Cerebellar nuclear complex (tissue), 1 donor: ENCODE measurements around the gene CACFD1.

Experiments
- DNase-seq, 2 experiments: peaks; one replicate each; lab custom pipeline; 2025; lab: John Stamatoyannopoulos, UW

Gene CACFD1

DNA sequence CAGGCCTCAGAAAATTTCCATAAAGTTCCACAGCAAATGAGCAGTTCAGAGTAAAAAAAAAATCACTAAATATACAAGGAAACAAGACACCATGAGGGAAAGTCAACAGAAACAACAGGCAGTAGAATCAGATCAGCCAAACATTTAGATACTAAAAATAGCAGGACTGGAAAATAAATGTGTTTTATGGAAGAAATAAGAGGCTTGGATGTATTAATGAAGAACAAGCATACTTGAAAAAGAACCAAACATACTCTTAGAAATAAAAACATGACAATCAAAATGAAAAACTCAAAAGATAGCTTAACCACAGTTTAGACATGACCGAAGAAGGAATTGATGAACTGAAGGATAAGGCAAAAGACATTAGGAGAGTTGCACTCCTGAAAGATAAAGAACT is 42.3 kb downstream of the CACFD1 start:
- no peak for DNase-seq

DNA sequence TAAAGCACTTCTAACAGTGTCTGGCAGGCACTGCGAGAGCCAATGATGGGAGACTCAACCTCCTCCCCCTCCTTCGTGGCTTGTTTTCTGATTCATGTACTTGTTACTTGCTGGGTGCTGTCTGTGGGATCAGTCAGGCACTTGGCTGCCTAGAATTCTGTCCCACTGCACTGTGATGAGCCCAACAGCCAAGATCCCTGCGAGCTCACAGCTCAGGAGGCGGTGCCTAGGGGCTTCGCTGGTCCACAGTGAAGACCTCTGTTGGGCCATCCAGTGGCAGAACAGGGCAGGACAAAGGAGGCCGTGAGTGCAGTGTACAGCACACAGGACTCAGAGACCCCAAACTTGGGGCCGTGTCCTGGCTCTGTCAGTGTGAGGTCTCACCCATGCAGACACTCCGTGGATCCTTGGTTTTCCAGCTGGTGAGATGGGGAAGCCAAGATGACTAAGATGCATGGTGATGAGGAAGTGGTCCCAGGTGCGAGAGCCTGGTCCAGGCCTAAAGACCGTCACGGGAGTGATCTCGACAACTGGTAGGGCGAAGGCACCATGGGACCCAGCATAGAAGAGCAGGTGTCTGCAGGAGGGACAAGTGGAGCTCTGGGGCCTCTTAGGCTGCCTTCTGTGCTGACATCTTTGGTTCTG is 45.5 kb downstream of the CACFD1 start:
- DNase-seq = no peak

DNA sequence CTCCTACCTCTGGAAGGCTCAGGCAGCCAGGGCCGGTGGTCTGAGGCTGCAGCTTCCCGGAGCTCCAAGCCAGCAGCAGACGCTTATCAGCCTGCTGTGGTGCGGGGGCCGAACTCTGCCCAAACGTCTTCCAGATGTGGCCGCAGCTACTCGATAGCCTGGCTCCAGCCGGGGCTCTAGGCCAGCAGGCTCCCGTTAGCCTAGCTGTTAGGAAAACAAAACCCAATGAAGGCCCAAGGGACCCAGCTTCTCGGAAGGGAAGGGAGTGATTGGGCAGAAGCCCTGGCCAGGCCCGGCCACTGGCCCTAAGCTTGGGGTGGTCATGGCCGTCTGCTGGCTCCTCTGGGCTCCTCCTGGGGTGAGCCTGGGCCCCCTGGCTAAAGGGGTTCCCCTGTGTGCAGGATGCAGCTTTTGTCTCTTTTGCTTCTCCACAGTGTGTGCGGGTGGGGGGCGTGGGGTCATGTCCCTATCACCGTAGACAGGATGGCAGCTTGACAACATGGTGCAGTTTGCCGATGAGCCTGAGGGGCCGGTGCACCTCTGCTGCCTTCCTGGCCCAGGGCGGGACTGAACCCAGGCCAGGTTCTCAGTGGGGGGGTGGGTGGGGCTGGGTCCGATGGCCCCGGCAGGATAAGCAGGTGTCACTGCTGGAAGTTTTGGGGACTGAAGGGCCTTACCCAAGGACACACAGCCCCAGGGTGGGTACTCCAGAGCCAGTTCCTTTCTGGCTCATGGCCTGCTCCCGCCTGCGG is 46.3 kb downstream of the CACFD1 start:
- no peak for DNase-seq

DNA sequence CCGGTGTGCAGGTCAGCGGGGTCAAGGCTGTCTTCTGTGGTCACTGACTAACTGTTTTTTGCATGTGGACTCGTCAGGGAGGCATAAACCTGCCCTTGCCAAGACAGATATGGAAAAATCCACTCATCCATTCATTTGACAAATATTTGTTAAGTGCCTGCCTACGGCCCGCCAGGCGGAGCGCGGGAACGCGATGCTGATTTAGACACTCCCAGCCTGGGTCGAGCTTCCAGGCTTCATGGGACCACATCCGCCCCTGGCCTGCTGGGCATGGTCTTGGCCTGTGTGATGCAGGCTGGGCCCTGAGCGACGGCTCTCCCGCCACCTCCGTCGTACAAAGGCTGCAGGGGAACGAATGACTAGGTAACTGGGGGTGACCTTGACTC is 46.9 kb downstream of the CACFD1 start:
- no peak for DNase-seq

DNA sequence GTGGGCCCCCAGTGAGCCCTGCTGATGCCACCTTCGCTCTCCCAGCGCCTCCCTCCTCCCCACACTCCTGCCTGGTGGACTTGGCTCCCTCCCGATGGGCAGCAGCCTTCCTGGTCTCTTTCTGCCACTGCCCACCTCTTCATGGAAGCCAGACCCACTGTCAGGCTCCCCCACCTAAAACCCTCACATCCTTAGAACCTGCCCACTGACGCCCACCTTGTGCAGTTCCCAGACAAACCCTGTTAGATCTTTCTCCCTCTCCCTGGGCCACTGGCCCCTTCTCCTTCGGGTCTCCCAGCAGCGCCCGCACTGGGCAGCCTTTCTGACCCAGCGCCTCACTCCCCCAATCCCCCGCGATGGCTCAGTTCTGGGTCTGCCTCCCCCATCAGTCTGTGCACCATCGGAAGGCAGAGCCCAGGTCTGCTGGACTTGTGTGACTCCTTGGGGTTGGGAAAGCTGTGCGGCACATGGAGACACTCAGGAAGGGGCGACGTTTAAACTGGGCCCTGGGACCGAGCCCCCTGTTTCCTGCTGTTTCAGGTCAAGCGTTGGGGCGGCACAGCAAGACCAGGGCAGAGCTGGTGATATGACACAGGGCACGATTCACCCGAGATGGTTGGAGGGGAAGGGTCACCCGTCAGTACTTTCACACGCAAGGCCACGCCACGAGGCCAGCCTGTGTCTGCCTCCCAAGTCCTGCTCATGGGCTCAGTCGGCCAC is 47.6 kb downstream of the CACFD1 start:
- no peak for DNase-seq

DNA sequence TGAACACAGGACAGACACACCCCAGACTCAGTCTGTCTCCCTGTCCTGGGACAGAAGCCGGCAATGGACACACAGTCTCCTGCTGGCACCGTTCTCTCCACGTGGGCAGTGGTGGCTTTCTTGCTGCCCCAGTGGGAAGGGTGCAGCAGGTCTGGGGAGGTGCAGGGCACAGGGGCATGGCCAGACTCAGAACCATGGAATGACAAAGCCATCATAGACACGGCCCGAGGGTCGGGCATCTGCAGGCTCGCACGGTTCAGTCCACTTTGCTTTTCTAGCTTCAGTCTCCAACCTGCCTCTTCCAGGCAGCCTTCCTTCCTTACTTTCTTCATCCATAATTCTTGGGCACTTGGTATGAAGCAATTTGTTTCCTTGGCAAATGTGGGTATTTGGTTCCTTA is 48.3 kb downstream of the CACFD1 start:
- DNase-seq = no peak

DNA sequence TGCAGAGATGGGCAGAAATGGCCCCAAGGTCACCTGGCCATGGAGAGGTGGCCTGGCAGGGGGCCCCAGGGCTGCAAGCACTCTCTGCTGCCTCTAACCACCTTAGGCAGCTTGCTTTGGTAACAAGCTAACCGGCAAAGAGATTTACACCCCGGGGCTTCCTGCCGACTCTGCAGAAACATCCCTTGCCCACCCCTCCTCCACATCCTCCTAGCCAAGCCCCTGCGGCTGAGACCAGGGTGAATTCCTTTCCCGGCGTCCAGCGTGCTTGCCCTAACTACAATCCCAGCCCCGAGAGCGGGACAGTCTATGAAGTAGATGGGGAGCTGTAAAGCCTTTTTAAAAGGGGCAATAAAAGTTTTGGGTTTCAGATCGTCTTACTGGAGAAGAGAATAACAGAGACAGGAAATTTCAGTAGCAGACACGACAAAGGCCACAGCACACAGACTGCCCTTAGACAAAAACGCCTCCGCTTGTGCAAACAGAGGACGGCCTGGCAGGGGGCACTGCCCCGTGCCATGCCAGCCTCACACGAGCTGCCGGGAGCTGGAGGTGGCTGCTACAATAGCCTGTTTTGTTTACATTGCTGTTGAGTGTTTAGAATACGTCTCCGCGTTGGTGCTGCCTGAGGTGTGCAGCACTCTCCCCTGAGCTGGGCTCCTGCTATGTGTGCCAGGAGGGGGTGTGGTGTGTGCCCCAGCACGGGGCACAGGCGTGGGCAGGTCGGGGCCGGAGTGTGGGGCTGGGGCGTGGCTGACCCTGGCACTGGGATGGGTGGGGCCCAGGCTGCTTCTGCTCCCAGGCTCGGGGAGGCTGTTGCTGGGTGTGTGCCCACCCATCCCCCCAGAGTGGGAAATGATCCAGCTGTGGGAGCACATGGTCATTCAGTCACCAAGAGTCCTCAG is 49.7 kb downstream of the CACFD1 start:
- no peak for DNase-seq

DNA sequence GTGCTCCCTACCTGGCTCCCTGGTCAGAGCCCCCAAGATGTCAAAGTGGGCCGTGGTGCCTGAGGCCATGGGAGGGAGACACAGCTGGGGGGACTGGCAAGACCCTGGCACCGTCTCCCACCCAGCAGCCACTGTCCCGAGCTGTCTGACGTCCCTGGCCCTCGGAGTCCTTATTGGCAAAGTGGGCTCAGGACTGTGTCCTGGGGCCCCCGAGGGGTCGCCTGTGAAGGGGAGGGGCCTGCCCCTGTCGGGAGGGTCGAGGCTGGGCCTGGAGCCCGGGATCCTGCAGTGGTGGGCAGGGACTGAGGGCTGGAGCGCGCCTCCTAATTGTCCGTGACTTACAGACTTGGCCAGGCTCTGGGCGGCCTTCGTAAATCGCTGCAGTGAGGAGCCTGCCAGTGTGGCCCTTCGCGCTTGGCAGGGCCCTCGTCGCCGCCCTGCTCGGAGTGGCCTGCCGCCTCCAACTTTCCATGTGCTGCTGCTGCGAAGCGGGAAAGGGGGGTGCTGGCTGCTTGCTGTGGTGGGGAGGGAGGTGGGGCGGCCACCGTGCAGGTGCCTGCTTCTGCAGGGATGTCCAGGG is 51.2 kb downstream of the CACFD1 start:
- DNase-seq = no peak

DNA sequence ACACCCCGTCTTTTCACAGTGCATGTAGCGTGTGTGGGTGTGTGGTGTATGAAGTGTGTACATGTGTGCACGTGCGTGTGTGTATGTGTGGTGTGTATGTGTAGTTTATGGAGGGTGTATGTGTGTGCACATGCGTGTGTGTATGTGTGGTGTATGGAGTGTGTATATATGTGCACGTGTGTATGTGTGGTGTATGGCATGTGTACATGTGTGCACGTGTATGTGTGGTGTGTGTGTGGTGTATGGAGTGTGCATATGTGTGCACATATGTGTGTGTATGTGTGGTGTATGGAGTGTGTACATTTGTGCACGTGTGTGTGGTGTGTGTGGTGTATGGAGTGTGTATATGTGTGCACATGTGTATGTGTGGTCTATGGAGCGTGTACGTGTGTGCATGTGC is 51.8 kb downstream of the CACFD1 start:
- no peak for DNase-seq

DNA sequence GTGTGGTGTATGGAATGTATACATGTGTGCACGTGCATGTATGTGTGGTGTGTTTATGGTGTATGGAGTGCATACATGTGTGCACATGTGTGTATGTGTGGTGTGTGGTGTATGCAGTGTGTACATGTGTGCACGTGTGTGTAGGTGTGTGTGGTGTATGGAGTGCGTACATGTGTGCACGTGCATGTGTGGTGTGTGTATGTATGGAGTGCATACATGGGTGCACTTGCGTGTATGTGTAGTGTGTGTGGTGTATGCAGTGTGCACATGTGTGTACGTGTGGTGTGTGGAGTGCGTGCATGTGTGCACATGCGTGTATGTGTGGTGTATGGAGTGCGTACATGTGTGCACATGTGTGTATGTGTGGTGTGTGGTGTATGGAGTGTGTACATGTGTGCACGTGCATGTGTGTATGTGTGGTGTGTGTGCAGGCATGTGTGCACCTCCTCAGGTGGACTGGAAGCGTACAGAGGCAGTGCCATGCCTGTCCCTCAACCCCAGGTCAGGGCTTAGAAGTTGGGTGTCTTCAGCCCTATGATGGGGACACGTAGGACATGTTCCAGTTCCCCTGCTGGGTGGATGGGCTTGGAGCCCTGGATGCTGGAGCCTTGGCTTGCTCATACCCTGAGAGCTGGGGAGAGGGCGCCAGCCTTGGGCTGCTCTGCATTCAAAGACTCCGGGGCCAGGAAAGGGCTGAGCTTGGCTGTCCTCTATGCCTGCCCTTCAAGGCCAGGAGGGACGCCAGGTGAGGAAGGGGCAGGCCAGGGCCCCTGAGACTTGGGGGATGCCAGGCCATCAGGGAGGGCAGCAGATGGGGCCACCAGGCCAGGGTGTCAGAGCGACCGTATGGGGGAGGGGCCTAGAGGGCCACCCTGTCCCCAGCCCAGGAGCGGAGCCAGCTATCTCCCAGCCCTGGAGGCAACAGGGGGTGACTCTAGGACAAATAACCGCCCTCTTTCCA is 52.8 kb downstream of the CACFD1 start:
- DNase-seq = no peak

DNA sequence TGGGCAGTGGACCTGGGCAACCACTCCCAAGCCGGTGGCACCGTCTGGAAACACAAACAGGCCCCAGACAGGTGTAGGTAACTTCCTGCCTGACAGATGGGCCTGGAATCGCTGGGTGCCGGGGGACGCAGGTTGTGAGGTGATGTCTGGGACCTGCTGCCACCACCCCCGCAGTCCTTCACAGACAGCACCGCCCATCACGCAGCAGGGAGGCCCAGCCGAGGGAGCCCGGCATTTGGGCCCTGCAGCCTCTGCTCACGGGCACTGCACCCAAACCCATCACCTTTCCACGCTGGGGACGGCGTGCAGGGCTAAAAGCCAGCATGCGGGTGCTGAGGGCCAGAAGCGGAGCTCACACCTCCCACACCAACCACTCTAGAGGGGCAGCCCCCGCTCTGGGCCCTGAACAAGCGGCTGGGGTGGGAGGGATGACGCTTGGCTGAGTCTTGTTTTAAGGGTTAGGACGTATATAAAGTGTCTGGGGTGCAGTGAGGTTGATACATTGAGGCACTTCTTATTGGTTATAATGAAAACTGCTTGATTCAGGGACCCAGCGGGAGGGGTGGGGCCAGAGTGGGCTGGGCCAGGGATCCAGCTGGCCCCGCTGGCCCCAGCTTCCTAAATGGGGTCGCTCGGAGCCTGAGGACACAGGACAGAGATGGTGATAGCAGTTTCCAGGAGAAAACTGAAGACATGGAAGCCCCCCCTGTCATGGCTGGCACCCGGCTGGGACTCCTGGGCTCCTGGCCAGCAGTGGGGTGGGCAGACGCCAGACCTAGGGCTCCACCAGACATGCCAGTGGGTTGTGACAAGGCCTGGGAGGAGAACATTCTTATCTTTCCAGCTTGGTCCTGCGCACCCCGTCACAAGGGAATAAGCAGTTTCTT is 53.7 kb downstream of the CACFD1 start:
- no peak for DNase-seq

DNA sequence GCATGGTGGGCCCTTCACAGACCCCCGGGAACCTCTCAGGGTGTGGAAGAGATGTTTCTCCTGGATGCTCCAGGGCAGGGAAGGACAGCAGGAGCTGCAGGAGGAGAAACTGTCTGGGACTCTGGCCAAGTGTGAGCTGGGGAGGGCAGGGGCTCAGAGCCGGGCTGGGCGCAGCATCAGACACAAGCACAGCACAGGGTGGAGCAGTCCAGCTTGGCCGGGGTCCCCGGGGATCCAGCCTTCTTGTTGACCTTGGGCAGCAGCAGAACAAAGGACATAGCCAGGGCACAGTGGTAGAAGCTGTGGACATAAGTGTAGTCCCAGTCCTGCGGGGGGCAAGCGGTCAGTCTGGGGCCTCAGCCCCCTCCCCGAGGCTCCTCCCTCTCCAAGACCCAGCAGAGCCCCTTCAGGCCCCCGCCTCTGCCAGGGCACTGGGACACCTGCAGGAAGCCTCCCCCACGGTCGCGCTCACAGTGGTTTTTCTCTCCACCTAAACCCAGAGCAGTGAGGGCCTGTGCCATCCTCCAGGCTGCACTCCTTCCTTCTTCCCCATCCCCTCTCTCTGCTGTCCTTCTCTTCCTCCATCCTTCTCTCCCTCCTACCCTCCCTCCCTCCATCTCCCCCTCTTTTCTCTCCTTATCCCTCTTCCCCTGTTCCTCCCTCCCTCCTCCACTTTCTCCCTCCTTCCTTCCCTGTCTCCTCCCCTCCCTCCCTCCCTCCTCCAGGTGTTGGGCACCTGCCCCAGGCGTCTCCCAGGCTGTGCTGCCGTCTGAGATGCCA is 54.9 kb downstream of the CACFD1 start:
- DNase-seq = no peak

DNA sequence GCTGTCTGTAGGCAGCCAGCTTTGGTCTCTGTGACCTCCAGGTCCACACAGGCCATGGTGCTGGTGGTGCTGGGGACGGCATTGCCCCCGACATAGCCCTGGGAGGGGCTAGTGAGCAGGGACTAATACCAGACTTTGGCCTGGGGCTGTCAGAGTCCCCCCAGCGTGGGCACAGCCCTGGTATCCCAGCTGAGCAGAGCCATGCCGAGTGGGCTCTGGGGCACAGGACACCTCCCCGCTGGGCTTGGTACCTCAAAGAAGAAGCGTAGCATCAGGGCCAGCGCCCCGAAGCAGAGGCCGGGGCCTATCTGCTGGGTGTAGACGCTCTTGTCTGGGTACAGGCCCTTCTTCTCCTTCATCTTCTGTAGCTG is 55.4 kb downstream of the CACFD1 start:
- DNase-seq = no peak

DNA sequence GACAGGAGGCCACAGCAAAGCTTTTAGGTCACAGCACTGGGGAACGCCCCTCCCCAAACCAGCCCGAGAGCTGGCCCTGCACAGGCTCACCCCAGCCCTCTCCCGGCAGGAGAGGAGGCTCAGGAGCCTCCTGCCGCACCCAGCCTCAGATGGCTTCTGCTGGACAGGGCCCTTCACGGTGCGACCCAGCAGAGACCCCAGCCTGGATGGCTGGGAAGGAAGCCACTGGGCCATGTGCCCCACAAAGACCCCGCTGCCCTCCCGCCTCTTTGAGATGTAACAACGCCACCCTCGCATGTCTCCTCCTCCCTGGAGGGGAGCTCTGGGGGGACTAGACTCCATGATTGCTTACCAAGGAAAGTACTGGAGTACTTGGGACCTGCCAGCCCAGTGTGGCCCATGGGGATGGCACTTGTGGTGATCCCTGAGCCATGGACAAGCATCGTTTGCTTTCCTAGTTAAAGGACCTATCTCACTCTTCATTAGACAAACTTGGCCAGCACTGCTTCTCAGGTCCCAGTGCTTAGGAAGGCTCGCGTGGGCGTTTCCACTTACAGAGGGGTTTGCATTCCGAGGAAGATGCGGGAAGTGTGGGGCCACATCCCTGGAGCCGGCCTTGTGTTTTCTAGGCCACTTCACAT is 56.0 kb downstream of the CACFD1 start:
- no peak for DNase-seq

DNA sequence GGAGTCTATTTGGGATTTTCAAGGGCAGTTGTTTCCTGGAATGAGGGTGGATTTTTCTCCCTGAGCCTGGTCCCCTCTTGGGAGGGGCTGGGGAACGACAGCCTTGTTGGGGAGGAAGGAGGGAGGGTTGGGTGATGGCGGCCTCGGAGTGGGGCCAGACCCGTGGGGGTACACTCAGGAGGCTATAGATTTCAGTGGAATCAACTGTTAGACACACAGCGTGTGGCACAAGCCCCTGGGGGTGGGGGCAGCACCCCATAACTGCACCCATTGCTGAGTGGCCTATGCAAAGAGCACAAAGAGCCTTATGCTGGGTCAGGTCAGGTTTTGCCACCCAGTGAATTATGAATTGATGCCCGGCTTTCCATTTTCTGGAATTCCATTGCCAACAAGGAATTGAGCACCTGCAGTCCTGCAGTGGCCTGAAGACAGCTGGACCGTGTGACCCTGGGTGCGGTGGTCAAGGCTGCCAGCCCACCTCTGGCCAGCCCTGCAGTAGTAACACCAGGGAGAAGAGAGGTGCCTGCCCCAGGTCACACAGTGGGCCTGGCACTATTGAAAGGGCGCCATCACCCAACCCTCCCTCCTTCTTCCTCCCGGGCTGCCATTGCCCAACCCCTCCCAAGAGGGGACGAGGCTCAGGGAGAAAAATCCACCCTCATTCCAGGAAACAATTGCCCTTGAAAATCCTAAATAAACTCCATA is 56.6 kb downstream of the CACFD1 start:
- DNase-seq = no peak

DNA sequence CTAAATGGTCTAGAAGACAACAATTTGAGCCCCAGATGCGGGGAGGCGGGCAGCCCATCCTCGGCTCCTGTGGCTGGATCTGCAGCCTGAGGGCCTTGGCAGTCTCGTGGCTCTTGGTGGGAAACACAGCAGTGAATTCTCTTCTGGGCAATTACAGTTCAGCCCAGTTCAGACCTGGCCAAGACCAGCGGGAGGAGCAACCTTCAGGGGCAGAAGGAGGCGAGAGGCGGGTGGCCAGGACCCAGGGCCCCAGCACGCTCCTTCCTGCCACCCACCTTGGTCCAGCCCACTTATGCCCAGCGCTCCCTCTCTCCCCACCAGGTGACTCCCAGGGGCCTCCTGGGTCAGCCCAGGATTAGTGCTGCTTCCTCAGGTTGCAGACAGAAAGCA is 57.2 kb downstream of the CACFD1 start:
- DNase-seq = no peak

DNA sequence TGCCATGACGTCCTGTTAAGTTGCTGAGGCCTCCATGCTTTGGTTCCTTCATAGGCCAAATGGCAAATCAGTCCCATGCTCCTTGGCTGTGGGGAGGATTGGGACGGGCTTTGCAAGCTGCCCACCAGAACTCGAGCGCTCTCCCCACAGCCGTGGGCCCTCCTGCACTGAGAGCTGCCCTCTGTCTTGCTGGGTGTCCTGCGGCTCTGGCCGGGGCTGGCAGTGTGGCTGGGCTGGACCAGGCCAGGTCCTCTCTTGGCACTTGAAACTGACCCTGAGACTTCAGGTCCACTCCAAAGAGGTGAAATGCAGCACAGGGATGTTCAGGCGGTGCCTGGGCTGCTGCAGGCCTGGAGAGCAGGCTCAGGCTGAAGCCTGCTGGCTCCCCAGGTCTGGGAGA is 57.9 kb downstream of the CACFD1 start:
- no peak for DNase-seq

DNA sequence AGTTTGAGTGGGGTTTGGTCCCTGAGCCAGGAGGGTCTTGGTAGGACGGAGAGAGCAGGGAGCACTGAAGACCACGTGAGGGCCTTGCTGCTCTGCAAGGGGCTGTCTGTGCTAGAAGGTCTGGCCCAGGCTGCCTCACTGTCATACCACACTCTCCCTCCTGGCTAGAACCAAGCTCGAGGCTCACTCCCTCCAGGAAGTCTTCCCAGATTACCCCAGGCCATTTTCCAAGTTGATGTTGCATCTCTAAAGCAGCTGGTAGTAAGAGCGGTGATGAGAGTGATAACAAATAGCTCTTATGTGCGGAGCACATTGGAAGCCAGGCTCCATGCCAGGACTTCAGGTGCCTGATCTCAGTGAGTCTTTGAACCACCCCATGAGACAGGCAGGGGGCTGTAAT is 58.4 kb downstream of the CACFD1 start:
- DNase-seq = no peak
